Activated naive CD4-positive, alpha-beta T cell treated with anti-CD3 and anti-CD28 coated beads for 36 hours (primary cell): Measurements from ENCODE around the gene ANGPTL2. TPM values are rescaled to one million over a fixed set of nuclear protein-coding genes. Genes with fewer than 3 reads are reported as not detected.
"Not testable (repeated sequence)": the region's sequence is repeated elsewhere in the genome, so short reads cannot be mapped to it uniquely, and the experiment has no call there.

ENCODE experiments used
- CTCF ChIA-PET: fragments of 350-600 bp; sonication (Branson Sonifier 250); formaldehyde crosslinking; loops from one replicate; lab custom pipeline; 2021; ENCODE audit warnings: antibody characterized with exemption; lab: Charles Lee
- DNase-seq: peaks from one replicate; pipeline ENCODE4 v3.0.0-alpha.2; 2020
- H3K27ac Mint-ChIP-seq: one replicate; pipeline ENCODE4 v1.8.0; 2021; ENCODE audit warnings: mild to moderate bottlenecking, mixed read lengths
- H3K27me3 Mint-ChIP-seq: one replicate; pipeline ENCODE4 v1.8.0; 2021; ENCODE audit warnings: low read depth, mixed read lengths
- H3K36me3 Mint-ChIP-seq: one replicate; pipeline ENCODE4 v1.8.0; 2021; ENCODE audit warnings: low read depth, mixed read lengths
- H3K4me1 Mint-ChIP-seq: one replicate; pipeline ENCODE4 v1.8.0; 2021; ENCODE audit warnings: low read depth, mixed read lengths
- H3K4me3 Mint-ChIP-seq: one replicate; pipeline ENCODE4 v1.8.0; 2021; ENCODE audit warnings: mild to moderate bottlenecking, moderate library complexity, mixed read lengths
- H3K9me3 Mint-ChIP-seq: one replicate; pipeline ENCODE4 v1.8.0; 2021; ENCODE audit warnings: mixed read lengths
- intact Hi-C: fragments of 100-400 bp; cut with micrococcal nuclease; formaldehyde crosslinking; loops from one replicate; pipeline ENCODE4 v1.15.1; 2023
- total RNA-seq, 2 experiments: library from RNA; stranded (reverse); gene quantifications; one replicate each; pipeline ENCODE4 v1.2.3, GENCODE V29; 2021

Gene ANGPTL2
- total RNA-seq, 2 experiments from 2014 or later, result not detected

DNA sequence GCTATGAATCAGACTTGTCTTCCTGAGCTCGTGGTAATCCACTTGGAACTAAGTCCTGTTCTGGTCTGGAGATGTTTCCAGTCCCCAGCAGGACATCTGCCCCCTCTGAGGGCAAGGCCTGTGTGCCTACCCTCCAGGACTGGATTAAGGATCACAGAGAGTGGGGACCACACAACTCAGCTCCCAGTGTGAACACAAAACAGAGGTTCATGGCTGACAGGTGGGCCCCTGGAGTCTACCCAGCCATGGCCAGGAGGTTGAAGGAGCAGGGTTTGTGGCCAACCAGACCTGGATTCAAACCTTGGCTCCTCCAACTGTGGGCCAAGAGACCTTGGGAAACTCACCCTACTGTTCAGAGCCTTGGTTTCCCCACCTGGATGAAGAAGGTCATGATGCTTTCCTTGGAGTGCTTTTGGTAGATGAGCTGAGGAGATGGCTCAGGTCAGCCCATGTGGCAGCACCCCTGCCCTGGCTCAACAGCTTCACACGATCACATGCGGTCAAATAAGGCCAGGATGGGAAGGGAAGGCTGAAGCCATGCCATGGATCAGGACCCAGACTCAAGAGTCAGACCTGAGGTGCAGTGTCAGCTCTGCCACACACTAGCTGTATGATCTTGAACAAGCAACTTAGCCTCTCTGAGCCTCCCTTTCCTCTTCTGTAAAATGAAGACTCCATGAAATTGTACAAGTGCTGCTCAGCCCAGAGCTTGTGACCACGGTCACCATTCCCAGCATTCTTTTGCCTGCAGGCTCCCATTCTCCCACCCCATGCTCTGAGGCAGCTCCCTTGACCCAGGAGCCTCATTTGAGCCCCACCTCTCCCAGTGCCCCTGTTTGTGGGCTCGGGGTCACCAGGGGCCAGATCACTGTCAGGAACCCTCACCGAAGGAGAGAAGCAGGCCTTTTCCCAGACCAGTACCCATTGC lies 27.3 kb upstream of the ANGPTL2 start:
- Mint-ChIP-seq H3K9me3 (no peaks in the 10 kb centered on the region), H3K27ac (no peak overlapping the region), H3K36me3 (no peaks in the 10 kb centered on the region), H3K4me1 (peaks cover 9% of the 10 kb centered on the region), H3K4me3 (no peak overlapping the region), H3K27me3 (peaks cover 8% of the 10 kb centered on the region)
- DNase-seq, result no peak
- CTCF ChIA-PET, result no interaction called here
- intact Hi-C loops, result no loop called here

GRCh38 chr9:127149010-127149409 lies 26.6 kb upstream of the ANGPTL2 start:
- no peaks in the 10 kb centered on the region for H3K36me3 Mint-ChIP-seq
- intact Hi-C loops, result no loop called here
- no peak overlapping the region for H3K4me3 Mint-ChIP-seq
- DNase-seq, result no peak
- H3K9me3 Mint-ChIP-seq, result no peaks in the 10 kb centered on the region
- H3K4me1 Mint-ChIP-seq, result peaks cover 2% of the 10 kb centered on the region
- CTCF ChIA-PET, result no interaction called here
- H3K27ac Mint-ChIP-seq, result no peak overlapping the region
- peaks cover 8% of the 10 kb centered on the region for H3K27me3 Mint-ChIP-seq

GRCh38 chr9:127148014-127148413 lies 25.6 kb upstream of the ANGPTL2 start:
- Mint-ChIP-seq H3K36me3 (no peaks in the 10 kb centered on the region), H3K4me1 (no peaks in the 10 kb centered on the region)
- CTCF ChIA-PET, result no interaction called here

GRCh38 chr9:127147251-127147650 lies 24.8 kb upstream of the ANGPTL2 start:
- intact Hi-C loops, result no loop called here
- Mint-ChIP-seq H3K36me3 (no peaks in the 10 kb centered on the region), H3K4me3 (no peak overlapping the region), H3K4me1 (no peaks in the 10 kb centered on the region), H3K9me3 (no peaks in the 10 kb centered on the region), H3K27me3 (peaks cover 3% of the 10 kb centered on the region), H3K27ac (no peak overlapping the region)
- CTCF ChIA-PET, result interaction anchor here (0.6 kb wide), 1 partner anchor 35 kb away, joined by 4 read pairs; no protein-coding TSS in a partner anchor
- DNase-seq, result no peak

More at GRCh38 chr9:127148014-127148413, 25.6 kb upstream of the ANGPTL2 start:
- intact Hi-C loops, result no loop called here
- Mint-ChIP-seq H3K9me3 (no peaks in the 10 kb centered on the region), H3K27me3 (peaks cover 8% of the 10 kb centered on the region), H3K27ac (no peak overlapping the region), H3K4me3 (no peak overlapping the region)
- no peak for DNase-seq

DNA sequence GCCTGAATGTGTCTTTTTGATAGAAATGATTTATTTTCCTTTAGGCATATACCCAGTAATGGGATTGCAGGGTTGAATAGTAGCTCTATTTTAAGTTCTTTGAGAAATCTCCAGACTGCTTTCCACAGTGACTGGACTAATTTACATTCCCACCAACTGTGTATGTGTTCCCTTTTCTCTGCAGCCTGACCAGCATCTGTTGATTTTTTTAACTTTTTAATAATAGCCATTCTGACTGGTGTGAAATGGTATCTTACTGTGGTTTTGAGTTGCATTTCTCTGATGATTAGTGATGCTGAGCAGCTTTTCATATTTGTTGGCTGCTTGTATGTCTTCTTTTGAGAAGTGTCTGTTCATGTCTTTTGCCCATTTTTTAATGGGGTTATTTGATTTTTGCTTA lies 24.4 kb upstream of the ANGPTL2 start:
- H3K27ac Mint-ChIP-seq, H3K27me3 Mint-ChIP-seq, intact Hi-C loops, H3K9me3 Mint-ChIP-seq, DNase-seq, H3K4me1 Mint-ChIP-seq, H3K4me3 Mint-ChIP-seq, H3K36me3 Mint-ChIP-seq: not testable (repeated sequence)
- CTCF ChIA-PET, result interaction anchor here (0.6 kb wide), 2 partner anchors 35 to 54 kb away, joined by 3 to 4 read pairs; no protein-coding TSS in a partner anchor

GRCh38 chr9:127144670-127145445 lies 22.4 kb upstream of the ANGPTL2 start:
- no peaks in the 10 kb centered on the region for H3K36me3 Mint-ChIP-seq
- H3K27ac Mint-ChIP-seq, result no peak overlapping the region
- no peak overlapping the region for H3K4me3 Mint-ChIP-seq
- no peaks in the 10 kb centered on the region for H3K9me3 Mint-ChIP-seq
- intact Hi-C loops, result no loop called here
- H3K4me1 Mint-ChIP-seq, result no peaks in the 10 kb centered on the region
- DNase-seq, result no peak
- CTCF ChIA-PET, result interaction anchor here (0.6 kb wide), 1 partner anchor 207 kb away, joined by 3 read pairs; no protein-coding TSS in a partner anchor
- H3K27me3 Mint-ChIP-seq, result no peaks in the 10 kb centered on the region

DNA sequence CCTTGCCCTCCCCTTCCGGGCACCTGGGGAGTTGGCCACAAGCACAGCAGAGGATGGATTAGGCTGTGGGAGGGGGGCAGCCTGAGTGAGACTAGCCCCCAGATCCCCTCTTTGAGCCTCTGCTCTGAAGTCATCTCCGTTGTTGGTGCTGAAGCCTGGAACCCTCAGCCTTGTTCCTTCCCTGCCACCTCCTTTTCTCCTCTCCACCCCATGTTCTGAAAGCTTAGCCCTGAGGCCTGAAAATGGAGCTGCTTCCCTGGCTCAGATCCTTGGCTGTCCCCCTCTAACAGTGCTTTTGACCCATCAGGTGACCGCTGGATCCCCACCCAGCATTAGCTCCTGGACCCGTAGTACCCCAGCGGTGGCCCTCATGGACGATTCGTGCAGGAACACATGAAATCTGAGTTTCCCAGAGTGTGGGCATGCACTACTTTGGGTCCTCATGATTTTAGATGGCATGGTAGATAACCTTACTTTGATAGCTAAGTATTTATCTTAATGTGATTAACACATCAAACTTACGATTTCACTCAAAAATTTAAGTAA lies 21.6 kb upstream of the ANGPTL2 start:
- CTCF ChIA-PET, result no interaction called here
- no peak overlapping the region for H3K27ac Mint-ChIP-seq
- intact Hi-C loops, result no loop called here

GRCh38 chr9:127142931-127143464 lies 20.6 kb upstream of the ANGPTL2 start:
- intact Hi-C loops, result no loop called here
- CTCF ChIA-PET, result no interaction called here
- Mint-ChIP-seq H3K27me3 (no peaks in the 10 kb centered on the region), H3K4me3 (no peak overlapping the region), H3K9me3 (no peaks in the 10 kb centered on the region), H3K27ac (no peak overlapping the region), H3K4me1 (no peaks in the 10 kb centered on the region), H3K36me3 (no peaks in the 10 kb centered on the region)
- DNase-seq, result no peak

More for the DNA sequence above, 21.6 kb upstream of the ANGPTL2 start:
- no peaks in the 10 kb centered on the region for H3K36me3 Mint-ChIP-seq
- H3K9me3 Mint-ChIP-seq, result no peaks in the 10 kb centered on the region
- no peak for DNase-seq
- H3K4me1 Mint-ChIP-seq, result no peaks in the 10 kb centered on the region
- no peak overlapping the region for H3K4me3 Mint-ChIP-seq
- H3K27me3 Mint-ChIP-seq, result no peaks in the 10 kb centered on the region

DNA sequence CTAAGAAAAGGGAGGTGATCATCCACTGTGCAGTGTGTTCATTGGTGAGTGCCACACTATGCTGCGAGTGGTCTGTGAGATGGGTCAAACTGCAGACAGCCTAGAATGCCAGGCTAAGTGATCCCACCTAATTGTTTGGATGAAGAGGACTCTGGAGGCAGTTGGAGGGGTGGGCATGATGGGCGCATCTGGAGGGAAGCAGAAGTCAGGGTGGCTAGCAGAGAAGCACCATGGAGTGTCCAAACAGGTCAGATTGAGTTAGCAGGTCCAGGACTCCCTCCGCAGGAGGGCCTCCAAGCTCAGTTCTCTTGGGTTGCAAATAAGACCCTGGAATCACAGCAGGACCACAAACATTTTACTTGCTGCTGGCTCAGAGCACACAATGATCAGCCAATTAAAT lies 19.9 kb upstream of the ANGPTL2 start:
- no peaks in the 10 kb centered on the region for H3K4me1 Mint-ChIP-seq
- DNase-seq, result no peak
- intact Hi-C loops, result no loop called here
- CTCF ChIA-PET, result no interaction called here
- H3K9me3 Mint-ChIP-seq, result no peaks in the 10 kb centered on the region
- H3K27me3 Mint-ChIP-seq, result no peaks in the 10 kb centered on the region
- H3K4me3 Mint-ChIP-seq, result no peak overlapping the region
- H3K27ac Mint-ChIP-seq, result no peak overlapping the region
- no peaks in the 10 kb centered on the region for H3K36me3 Mint-ChIP-seq

- DNase-seq, result no peak
- Mint-ChIP-seq H3K36me3 (no peaks in the 10 kb centered on the region), H3K9me3 (no peaks in the 10 kb centered on the region), H3K4me3 (no peak overlapping the region), H3K27ac (no peak overlapping the region), H3K27me3 (no peaks in the 10 kb centered on the region), H3K4me1 (no peaks in the 10 kb centered on the region)
- intact Hi-C loops, result no loop called here
- CTCF ChIA-PET, result no interaction called here
Observed at GRCh38 chr9:127140842-127141675, 18.6 kb upstream of the ANGPTL2 start.

- intact Hi-C loops, result no loop called here
- CTCF ChIA-PET, result no interaction called here
- Mint-ChIP-seq H3K27me3 (no peaks in the 10 kb centered on the region), H3K27ac (no peak overlapping the region), H3K9me3 (no peaks in the 10 kb centered on the region), H3K4me3 (no peak overlapping the region), H3K4me1 (no peaks in the 10 kb centered on the region), H3K36me3 (no peaks in the 10 kb centered on the region)
- DNase-seq, result no peak
Observed at GRCh38 chr9:127140181-127140580, 17.7 kb upstream of the ANGPTL2 start.
